KMS-11 (cell line): Measurements from ENCODE around the gene ELN.
A peak's percentile ranks its signal among the peaks of the same experiment; 100 is the strongest.

ENCODE experiments used
- H2AFZ ChIP-seq: fragments of 200-600 bp; sonication (generic); 2 replicates; pipeline ENCODE4 v1.6.1; 2016; ENCODE audit warnings: antibody characterized with exemption, mixed run types, low read depth
- H3K27ac ChIP-seq: fragments of 200-600 bp; sonication (generic); 2 replicates; pipeline ENCODE4 v1.6.1; 2016; ENCODE audit warnings: mild to moderate bottlenecking, mixed run types
- H3K27me3 ChIP-seq: fragments of 200-600 bp; sonication (generic); 2 replicates; pipeline ENCODE4 v1.6.1; 2017; ENCODE audit warnings: mild to moderate bottlenecking, low read depth, mixed run types, moderate library complexity; ENCODE audit not compliant: insufficient read depth
- H3K36me3 ChIP-seq: fragments of 200-600 bp; sonication (generic); 2 replicates; pipeline ENCODE4 v1.6.1; 2017; ENCODE audit warnings: mild to moderate bottlenecking, mixed run types; ENCODE audit not compliant: insufficient read depth
- H3K4me1 ChIP-seq: fragments of 200-600 bp; sonication (generic); 2 replicates; pipeline ENCODE4 v1.6.1; 2016; ENCODE audit warnings: mild to moderate bottlenecking, low read depth, mixed run types; ENCODE audit not compliant: poor library complexity, severe bottlenecking
- H3K4me2 ChIP-seq: fragments of 200-600 bp; sonication (generic); 2 replicates; pipeline ENCODE4 v1.7.0; 2016; ENCODE audit warnings: mild to moderate bottlenecking, mixed run types
- H3K4me3 ChIP-seq: fragments of 200-600 bp; sonication (generic); IDR thresholded peaks from 2 replicates; pipeline ENCODE4 v1.6.1; 2017; ENCODE audit warnings: low read depth, low read length, mixed read lengths; ENCODE audit not compliant: insufficient read depth
- H3K79me2 ChIP-seq: fragments of 200-600 bp; sonication (generic); 2 replicates; pipeline ENCODE4 v1.6.1; 2016; ENCODE audit warnings: low read depth, mixed run types; ENCODE audit not compliant: insufficient read depth
- H3K9ac ChIP-seq: fragments of 200-600 bp; sonication (generic); 2 replicates; pipeline ENCODE4 v1.6.1; 2016; ENCODE audit warnings: mild to moderate bottlenecking, mixed run types
- H4K20me1 ChIP-seq: fragments of 200-600 bp; sonication (generic); 2 replicates; pipeline ENCODE4 v1.6.1; 2016; ENCODE audit warnings: mild to moderate bottlenecking, mixed run types; ENCODE audit not compliant: insufficient read depth
- TF ChIP-seq, protein P1 (sequence below): fragments of 200-600 bp; sonication (generic); conservative IDR thresholded peaks from 2 replicates; pipeline ENCODE4 v1.6.1; 2017; ENCODE audit warnings: low read depth, mild to moderate bottlenecking, antibody characterized with exemption, low read length, moderate library complexity, mixed read lengths

The ELN gene

DNA sequence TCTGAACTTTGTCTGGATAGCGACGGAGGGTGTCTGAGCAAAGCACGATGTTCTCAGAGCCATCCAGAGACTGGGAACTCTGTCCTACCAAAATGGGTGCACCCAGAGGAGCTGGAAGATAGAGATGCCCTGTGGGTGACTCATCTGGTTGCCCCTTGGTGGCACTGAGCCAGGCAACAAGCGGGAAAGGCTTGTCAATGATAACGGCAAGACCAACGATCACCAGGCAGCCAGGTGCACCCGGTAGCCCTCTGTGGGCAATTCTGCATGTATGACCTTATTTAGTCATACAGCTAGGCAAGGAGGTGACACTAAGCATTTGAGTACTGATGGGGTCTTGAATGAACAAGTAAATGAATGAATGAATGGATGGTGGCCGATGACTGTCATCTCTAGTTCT, 2.8 kb upstream of the ELN start:
- Histone ChIP-seq H3K4me2 (no peak overlapping the region), H3K4me3 (no peak overlapping the region), H3K27ac (no peak overlapping the region), H3K79me2 (no peaks in the 10 kb centered on the region), H3K9ac (no peak overlapping the region), H4K20me1 (no peaks in the 10 kb centered on the region), H3K4me1 (no peaks in the 10 kb centered on the region), H2AFZ (no peak overlapping the region), H3K36me3 (no peaks in the 10 kb centered on the region), H3K27me3 (peaks cover 93% of the 10 kb centered on the region)
- TF ChIP-seq, protein P1, sequence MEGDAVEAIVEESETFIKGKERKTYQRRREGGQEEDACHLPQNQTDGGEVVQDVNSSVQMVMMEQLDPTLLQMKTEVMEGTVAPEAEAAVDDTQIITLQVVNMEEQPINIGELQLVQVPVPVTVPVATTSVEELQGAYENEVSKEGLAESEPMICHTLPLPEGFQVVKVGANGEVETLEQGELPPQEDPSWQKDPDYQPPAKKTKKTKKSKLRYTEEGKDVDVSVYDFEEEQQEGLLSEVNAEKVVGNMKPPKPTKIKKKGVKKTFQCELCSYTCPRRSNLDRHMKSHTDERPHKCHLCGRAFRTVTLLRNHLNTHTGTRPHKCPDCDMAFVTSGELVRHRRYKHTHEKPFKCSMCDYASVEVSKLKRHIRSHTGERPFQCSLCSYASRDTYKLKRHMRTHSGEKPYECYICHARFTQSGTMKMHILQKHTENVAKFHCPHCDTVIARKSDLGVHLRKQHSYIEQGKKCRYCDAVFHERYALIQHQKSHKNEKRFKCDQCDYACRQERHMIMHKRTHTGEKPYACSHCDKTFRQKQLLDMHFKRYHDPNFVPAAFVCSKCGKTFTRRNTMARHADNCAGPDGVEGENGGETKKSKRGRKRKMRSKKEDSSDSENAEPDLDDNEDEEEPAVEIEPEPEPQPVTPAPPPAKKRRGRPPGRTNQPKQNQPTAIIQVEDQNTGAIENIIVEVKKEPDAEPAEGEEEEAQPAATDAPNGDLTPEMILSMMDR: no peak

DNA sequence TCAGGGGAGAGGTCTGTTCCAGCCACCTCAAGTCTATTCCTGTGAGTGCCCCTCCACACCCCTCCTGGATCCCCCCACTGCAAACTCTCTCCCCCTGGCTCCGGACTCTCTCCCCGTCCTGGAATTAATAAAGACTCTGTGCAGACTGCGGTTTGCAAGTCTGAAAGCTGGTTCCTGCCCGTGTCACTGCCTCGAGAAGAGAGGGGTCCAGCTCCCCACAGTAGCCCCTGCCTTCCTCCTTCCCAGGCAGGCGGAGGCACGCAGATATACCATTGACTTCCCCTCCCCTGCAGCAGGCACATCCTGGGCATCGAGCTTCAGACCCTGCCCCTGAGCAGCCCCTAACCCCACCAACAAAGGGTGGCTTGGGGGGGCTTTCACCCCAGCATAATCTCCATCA, 2.2 kb upstream of the ELN start:
- H3K79me2 ChIP-seq: no peaks in the 10 kb centered on the region
- no peak overlapping the region for H2AFZ ChIP-seq
- no peaks in the 10 kb centered on the region for H4K20me1 ChIP-seq
- H3K4me2 ChIP-seq: no peak overlapping the region
- no peak overlapping the region for H3K4me3 ChIP-seq
- TF ChIP-seq, protein P1: no peak
- H3K36me3 ChIP-seq: no peaks in the 10 kb centered on the region
- no peak overlapping the region for H3K9ac ChIP-seq
- H3K27me3 ChIP-seq: peaks cover 93% of the 10 kb centered on the region
- H3K27ac ChIP-seq: no peak overlapping the region
- H3K4me1 ChIP-seq: no peaks in the 10 kb centered on the region

DNA sequence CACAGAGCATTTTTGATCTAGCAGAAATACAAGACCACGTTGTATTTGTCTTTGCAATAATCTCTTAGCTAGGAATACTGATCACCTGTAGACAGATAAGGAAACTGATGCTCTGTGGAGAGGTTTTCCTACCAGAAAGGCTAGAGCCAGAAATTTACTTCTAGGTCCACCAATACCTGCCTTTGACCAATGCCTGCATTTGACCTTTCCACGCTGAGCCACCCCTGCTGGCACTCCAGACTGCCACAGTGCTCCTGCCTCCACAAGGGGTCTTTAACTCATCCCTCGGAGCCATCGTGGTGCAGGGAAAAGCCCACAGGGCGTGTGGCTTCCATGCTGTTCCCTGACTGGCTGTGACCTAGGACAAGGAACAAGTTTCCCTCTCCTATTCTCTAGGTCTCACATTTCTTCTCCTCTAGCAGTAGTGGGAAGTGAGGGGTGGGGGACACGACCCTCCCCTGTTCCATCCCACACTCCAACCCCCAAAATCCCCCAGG, 1.5 kb upstream of the ELN start:
- H3K27me3 ChIP-seq: peaks cover 93% of the 10 kb centered on the region
- no peaks in the 10 kb centered on the region for H3K4me1 ChIP-seq
- H2AFZ ChIP-seq: no peak overlapping the region
- no peaks in the 10 kb centered on the region for H4K20me1 ChIP-seq
- no peak overlapping the region for H3K4me2 ChIP-seq
- H3K79me2 ChIP-seq: no peaks in the 10 kb centered on the region
- no peak overlapping the region for H3K27ac ChIP-seq
- H3K4me3 ChIP-seq: no peak overlapping the region
- no peak overlapping the region for H3K9ac ChIP-seq
- no peaks in the 10 kb centered on the region for H3K36me3 ChIP-seq
- TF ChIP-seq, protein P1: no peak

DNA sequence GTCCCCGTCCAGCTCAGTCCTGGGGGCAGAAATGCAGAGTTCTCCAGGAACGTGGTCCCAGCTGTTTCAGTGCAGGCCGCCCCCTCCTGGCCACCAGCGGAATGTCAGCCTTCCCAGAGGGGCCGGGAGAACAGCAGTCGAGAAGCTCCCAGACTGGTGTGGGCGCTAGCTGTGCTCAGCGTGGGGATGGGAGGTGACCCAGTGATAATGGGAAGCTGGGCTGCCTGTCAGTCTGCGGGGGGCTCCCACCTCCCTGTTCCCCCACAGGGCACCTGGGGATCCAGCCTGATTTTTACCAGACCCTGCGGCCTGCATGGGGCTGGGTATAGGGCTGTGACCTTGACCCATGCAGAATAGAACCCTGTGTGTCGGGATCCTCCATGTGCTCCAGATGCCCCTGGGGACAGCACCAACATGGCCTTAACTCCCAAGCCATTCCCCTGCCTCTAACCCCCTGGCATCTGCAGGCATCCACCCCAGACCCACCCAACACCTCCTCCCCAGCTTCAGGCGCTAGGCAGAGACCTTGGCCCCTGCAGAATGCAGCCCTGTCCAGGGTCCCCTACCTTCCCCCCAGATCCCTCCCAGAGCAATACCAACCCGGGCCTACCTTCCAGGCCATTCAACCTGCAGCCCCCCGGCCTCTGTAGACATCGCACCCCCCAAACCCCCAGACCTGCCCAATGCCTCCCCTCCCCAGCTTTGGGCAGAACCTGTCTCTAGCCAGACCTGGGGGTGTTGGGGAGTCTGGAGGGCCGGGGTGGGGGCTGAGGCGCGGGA, 880 bp upstream of the ELN start:
- no peaks in the 10 kb centered on the region for H4K20me1 ChIP-seq
- H3K4me2 ChIP-seq: no peak overlapping the region
- H3K36me3 ChIP-seq: no peaks in the 10 kb centered on the region
- peaks cover 93% of the 10 kb centered on the region for H3K27me3 ChIP-seq
- no peak overlapping the region for H3K9ac ChIP-seq
- no peak overlapping the region for H3K27ac ChIP-seq
- no peak overlapping the region for H2AFZ ChIP-seq
- TF ChIP-seq, protein P1: peak; percentile 97
- no peaks in the 10 kb centered on the region for H3K79me2 ChIP-seq
- H3K4me3 ChIP-seq: no peak overlapping the region
- no peaks in the 10 kb centered on the region for H3K4me1 ChIP-seq
